ENCODE results near the gene DIRAS1.

DIRAS1 gene

DNA sequence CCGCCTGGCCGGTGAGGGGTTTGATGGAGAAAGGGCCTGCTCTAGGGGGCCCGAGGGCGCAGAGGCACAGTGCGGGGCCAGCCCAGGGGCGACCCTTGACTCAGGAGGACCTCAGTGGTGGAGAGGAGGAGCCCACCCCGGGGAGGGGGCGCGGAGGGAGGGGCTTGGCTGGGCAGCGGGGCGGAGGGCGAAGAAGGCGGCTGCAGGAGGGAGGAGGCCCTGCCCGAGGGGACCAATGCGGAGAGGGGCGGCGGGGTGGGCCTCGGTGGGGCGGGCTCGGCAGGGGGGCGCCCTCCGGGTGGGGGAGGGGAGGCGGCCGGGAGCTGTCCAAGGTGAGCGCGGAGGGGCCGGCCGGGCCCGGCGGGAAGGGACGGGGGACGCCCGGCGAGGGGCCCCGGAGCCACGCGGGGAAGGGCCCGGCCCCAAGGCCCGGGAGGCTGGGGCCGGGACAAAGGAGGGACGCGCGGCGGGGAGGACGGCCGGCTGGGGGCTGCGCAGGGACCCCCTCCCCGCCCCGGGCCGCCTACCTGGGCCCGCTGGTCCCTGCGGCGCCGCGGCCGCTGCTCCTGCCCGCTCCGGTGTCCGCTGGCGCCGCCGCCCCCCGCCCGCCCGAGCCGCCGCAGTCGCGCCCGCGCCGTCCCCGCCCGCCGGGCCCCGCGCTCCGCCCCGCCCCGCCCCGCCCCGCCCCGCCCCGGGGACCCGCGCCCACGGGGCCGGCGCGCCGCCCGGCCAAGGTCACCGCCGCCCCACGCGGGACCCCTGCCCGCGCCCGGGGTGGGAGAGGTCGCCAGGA, at the start of gene DIRAS1:
Gene DIRAS1, minus strand, starts transcription at position 596 of the 793 bp plus-strand sequence. CDS start 3,566 bp downstream, outside the sequence.
- DNase-seq (ENCODE audit: low read depth in 2 of 2), result no peak

GRCh38 chr19:2770055-2771013, 49.2 kb upstream of the DIRAS1 start:
- no peak for DNase-seq (ENCODE audit: low read depth in 2 of 2)

GRCh38 chr19:2769218-2769617, 48.0 kb upstream of the DIRAS1 start:
- no peak for DNase-seq (ENCODE audit: low read depth in 2 of 2)

- DNase-seq (ENCODE audit: low read depth in 2 of 2), result no peak
Measured at GRCh38 chr19:2768365-2769132, 47.4 kb upstream of the DIRAS1 start.

GRCh38 chr19:2767688-2768087, 46.5 kb upstream of the DIRAS1 start:
- no peak for DNase-seq (ENCODE audit: low read depth in 2 of 2)

- DNase-seq (ENCODE audit: low read depth in 2 of 2), result no peak
Measured at GRCh38 chr19:2766594-2767372, 45.6 kb upstream of the DIRAS1 start.

DNA sequence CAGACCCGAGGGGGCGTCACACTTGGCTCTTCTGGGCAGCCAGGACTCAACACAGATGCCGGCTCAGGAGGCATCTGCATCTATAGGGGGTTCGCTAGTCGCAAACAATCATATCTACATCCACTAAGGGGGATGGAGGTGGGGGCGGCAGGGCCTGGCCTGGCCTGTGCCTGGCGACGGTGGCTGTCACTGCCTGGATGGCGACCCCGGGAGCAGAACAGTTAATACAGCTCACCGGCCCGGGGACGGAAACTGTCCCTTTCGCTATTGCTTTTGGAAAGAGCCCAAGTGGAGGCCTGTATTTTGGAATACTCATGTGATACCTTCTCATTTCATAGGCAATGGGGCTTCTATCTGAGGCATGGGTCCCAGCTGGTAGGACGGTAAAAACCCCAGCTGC, 44.2 kb upstream of the DIRAS1 start:
- DNase-seq (ENCODE audit: low read depth in 2 of 2), result no peak

DNA sequence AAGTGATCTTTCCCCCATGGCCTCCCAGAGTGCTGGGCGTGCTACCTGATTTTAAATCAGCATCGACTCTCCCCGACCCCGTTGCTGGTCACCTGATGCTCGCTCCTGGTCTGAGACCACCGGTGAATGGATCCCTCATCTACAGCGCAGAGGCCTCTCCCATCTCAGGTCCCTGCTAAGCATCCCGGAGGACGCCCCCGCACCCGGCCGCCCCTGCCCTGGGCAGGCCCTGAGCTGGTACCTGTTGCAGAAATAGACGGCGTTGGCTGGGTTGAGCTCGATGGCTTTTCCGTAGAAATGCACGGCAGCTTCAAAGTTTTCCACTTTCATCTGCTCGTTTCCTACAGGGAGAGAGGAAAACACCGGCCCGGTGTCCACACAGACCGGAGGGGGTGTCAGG, 43.8 kb upstream of the DIRAS1 start:
- no peak for DNase-seq (ENCODE audit: low read depth in 2 of 2)

DNA sequence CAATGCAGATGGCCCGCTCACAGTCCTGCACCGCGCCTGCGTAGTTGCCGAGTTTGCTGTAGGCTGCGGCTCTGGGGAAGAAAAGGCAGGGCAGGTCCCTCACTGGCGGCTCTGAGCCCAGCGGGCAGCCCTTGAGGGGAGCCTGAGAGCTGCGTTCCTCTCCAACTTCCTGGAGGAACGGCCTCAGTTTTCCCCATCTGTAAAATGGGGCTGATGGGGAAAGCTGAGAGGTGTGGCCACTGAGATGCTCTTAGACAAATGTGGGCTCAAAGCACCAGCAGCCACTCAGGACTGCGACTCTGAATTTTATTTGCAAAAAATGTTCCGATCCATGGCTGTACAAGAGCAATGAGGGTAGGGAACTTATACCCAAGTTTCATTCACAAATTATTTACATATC, 42.5 kb upstream of the DIRAS1 start:
- DNase-seq (ENCODE audit: low read depth in 2 of 2), result no peak

DNA sequence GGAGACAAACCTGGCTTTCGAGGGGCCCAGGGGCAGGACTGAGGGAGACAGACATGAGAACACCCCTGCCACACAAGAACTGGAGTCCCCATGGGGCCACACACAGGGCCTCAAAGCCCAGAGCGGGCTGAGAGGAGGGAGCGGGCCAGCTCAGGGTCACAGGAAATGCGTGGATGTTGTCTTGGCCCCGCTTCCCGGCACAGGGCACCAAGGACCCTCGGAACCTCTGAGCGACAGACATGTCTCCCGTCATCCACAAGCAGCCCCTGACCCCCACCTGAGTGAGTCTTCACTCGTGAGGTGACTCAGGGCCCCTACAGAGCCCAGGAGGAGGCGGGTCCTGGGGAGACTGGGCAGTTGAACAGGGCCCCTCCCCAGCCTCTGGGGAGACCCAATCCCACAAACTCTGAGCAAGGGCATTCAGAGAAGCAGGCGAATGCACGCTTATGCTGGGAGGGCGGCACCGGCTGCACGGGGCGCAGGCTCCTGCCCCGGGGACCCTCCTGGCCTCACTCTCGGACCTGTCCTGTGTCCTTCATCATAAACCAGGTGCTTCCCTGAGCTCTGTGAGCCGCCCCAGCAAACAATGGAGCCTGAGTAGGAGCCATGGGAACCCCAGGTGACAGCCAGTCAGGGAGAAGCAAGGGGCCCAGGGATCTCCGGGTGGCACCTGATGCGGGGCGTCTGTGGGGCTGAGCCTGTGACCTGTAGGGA, 41.8 kb upstream of the DIRAS1 start:
- no peak for DNase-seq (ENCODE audit: low read depth in 2 of 2)

- DNase-seq (ENCODE audit: low read depth in 2 of 2), result no peak
Measured at GRCh38 chr19:2761876-2762782, 41.0 kb upstream of the DIRAS1 start.

DNA sequence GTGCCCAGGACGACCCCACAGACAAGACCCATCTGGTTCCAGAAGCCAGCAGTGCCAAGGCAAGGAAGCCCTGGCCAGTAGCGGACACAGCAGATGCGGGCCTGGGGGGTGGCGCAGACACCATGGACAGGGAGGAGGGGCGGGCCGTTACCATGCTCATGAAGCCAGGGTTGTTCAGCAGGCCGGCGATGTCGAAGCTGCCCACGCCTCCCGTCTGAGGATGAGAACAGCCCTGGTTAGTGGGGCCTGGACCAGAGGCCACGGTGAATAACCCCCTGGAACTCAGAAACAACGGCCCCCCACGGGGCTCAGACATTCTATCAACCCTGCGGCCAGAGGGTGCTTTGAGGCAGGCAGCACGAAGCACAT, 40.1 kb upstream of the DIRAS1 start:
- no peak for DNase-seq (ENCODE audit: low read depth in 2 of 2)

DNA sequence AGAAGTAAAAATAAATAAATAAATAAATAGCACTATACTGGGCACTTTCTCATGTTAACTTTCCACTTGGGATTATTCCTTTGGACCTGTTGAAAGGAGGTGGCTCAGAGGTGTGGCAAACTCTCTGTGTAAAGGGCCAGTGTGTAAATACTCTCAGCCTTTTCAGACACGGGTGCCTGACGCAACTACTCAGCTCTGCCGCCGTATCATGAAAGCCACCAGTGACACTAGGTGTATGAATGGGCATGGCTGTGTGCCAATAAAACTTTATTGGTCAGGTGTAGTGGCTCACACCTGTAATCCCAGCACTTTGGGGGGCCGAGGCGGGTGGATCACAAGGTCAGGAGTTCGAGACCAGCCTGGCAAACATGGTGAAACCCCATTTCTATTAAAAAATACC, 38.8 kb upstream of the DIRAS1 start:
- no peak for DNase-seq (ENCODE audit: low read depth in 2 of 2)

GRCh38 chr19:2759362-2759761, 38.2 kb upstream of the DIRAS1 start:
- no peak for DNase-seq (ENCODE audit: low read depth in 2 of 2)

DNA sequence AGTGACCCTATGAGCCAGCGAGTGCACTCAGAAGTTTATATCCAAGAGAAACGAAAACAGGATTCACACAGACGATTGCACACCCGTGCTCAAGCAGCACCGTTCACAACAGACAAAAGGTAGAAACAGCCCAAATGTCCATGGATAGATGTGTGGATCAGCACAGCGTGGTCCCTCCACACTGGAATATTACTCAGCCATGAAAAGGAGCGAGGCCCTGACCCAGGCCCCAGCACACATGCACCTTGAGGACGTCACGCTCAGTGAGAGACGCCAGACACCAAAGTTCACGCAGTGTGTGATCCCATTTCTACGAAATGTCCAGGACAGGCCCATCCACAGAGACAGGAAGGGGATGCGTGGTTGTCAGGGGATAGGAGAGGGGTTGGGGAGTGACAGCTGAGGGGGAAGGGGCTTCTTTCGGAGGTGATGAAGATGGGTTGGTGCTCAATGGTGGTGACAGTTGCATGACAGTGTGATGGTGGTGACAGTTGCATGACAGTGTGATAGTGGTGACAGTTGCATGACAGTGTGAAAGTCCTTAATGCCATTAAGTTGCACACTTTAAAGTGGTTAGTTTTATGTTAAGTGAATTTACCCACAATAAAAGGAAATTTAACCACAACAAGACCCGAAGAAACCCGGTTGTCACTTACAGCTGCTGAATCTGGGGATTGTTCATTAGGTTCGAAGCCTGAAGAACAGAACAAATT, 37.6 kb upstream of the DIRAS1 start:
- DNase-seq (ENCODE audit: low read depth in 2 of 2), result no peak

DNA sequence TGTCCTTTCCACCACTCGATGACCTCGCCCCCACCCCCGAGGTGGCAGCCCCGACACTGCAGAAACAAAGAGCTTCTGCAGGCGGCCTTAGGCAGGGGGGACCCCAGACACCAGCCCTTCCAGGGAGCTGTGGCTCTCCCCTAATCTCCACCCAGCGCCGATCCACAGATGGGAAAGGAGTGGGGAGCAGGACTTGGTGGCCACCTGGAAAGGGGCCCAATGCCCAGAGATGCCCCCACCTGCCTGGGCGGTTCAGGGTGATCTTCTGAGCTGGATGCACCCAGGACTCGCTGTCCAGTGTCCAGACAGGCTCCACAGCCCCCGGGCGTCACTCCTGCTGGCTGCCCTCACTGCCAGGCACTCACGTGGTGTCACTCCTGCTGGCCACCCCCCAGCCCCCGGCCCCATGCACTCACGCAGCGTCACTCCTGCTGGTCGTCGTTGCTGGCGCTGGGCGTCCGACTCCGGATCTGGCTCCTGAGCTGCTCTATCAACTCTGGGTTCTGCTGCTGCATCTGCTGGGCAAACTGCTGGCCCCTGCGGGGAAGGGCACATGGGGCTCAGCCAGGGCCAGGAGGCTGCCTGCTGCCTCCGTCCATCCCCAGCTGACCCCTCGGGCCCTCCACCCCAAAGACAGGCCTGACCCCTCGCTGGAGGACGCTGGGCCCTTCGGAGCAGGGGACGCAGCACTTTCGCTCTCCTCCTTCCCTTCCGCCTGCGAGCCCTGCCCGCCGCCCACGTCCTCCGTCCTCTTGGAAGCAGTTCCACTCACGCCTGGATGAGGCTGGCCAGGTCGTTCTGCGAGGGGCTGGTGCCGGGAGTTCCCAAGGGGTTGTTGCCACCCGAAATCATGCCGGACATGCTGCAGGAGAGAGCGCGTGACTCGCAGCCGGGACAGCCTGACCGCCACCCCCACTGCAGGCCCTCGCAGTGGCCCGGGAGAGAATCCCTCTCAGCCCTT, 36.0 kb upstream of the DIRAS1 start:
- DNase-seq (ENCODE audit: low read depth in 2 of 2), result no peak

GRCh38 chr19:2756477-2756876, 35.3 kb upstream of the DIRAS1 start:
- no peak for DNase-seq (ENCODE audit: low read depth in 2 of 2)

GRCh38 chr19:2755811-2756210, 34.6 kb upstream of the DIRAS1 start:
- no peak for DNase-seq (ENCODE audit: low read depth in 2 of 2)

Data from stimulated activated CD4-positive, alpha-beta T cell treated with anti-CD3 and anti-CD28 coated beads, Interleukin-1b, Interleukin-23, amount 100 ng/mL, for 1 hour (primary cell).